Cardiac muscle cell (in vitro differentiated cells and primary cell): ENCODE data around the gene ZNF23. TPM values are rescaled to one million over a fixed set of nuclear protein-coding genes. Genes with fewer than 3 reads are reported as not detected.

Experiments used
- DNase-seq, 2 donors: peaks; one replicate each; pipeline versions ENCODE4 v3.0.0 to v3.0.0-alpha.2; 2010 to 2017; ENCODE audit warnings: low read depth in 1 of 2, low spot score in 1 of 2
- H3K27ac ChIP-seq: fragments of 200-600 bp; sonication (generic); 2 replicates; pipeline ENCODE4 v1.5.1; 2016
- H3K27me3 ChIP-seq: fragments of 200-600 bp; sonication (generic); 2 replicates; pipeline ENCODE4 v1.6.0; 2016; ENCODE audit warnings: control low read depth
- H3K36me3 ChIP-seq: fragments of 200-600 bp; sonication (generic); 2 replicates; pipeline ENCODE4 v1.5.1; 2016; ENCODE audit warnings: control low read depth
- H3K4me1 ChIP-seq: fragments of 200-600 bp; sonication (generic); 2 replicates; pipeline ENCODE4 v1.8.1; 2017; ENCODE audit warnings: low read depth, mild to moderate bottlenecking, mixed run types
- H3K4me3 ChIP-seq: fragments of 200-600 bp; sonication (generic); 2 replicates; pipeline ENCODE4 v1.5.1; 2016; ENCODE audit warnings: mild to moderate bottlenecking
- H3K9me3 ChIP-seq: fragments of 200-600 bp; sonication (generic); 2 replicates; pipeline ENCODE4 v1.5.1; 2017; ENCODE audit warnings: low read depth, mild to moderate bottlenecking, control low read depth
- CTCF ChIP-seq: IDR thresholded peaks from 2 replicates; pipeline ENCODE4 v1.5.1; 2012; ENCODE audit warnings: low read depth, mild to moderate bottlenecking, low read length
- polyA plus RNA-seq: library from polyadenylated mRNA; unstranded; fragments of >200 nt; fragmentation: Nextera tagmentation; extraction: Ambion mirVana; gene quantifications from 2 replicates; pipeline ENCODE4 v1.2.1, GENCODE V29; 2016
- total RNA-seq: library from RNA; depleted of rRNA; stranded (reverse); fragments of >200 nt; gene quantifications from 2 replicates; pipeline ENCODE4 v1.2.3, GENCODE V29; 2016

ZNF23 gene
- total and polyA plus RNA-seq, 2 experiments from 2014 or later, result 8.0 to 8.5 TPM

GRCh38 chr16:71406724-71407123 lies 55.3 kb downstream of the ZNF23 start:
- Histone ChIP-seq H3K27me3 (no peaks in the 10 kb centered on the region), H3K36me3 (no peaks in the 10 kb centered on the region), H3K4me1 (peaks cover 7% of the 10 kb centered on the region), H3K4me3 (no peak overlapping the region), H3K27ac (no peak overlapping the region), H3K9me3 (no peaks in the 10 kb centered on the region)
- no peak for DNase-seq
- no peak for TF ChIP-seq CTCF

- no peak for TF ChIP-seq CTCF
Measured at GRCh38 chr16:71406316-71406715, 55.7 kb downstream of the ZNF23 start.

GRCh38 chr16:71404364-71404763 lies 57.7 kb downstream of the ZNF23 start:
- TF ChIP-seq CTCF, result no peak
- no peak for DNase-seq
- Histone ChIP-seq H3K27ac (no peak overlapping the region), H3K9me3 (no peaks in the 10 kb centered on the region), H3K36me3 (no peaks in the 10 kb centered on the region), H3K27me3 (no peaks in the 10 kb centered on the region), H3K4me3 (no peak overlapping the region), H3K4me1 (peaks cover 7% of the 10 kb centered on the region)

More at GRCh38 chr16:71406316-71406715, 55.7 kb downstream of the ZNF23 start:
- no peaks in the 10 kb centered on the region for H3K27me3 ChIP-seq
- no peak for DNase-seq
- peaks cover 7% of the 10 kb centered on the region for H3K4me1 ChIP-seq
- H3K4me3 ChIP-seq, result no peak overlapping the region
- no peaks in the 10 kb centered on the region for H3K36me3 ChIP-seq
- H3K9me3 ChIP-seq, result no peaks in the 10 kb centered on the region
- H3K27ac ChIP-seq, result no peak overlapping the region

- Histone ChIP-seq H3K4me3 (no peak overlapping the region), H3K9me3 (no peaks in the 10 kb centered on the region), H3K27me3 (no peaks in the 10 kb centered on the region), H3K36me3 (no peaks in the 10 kb centered on the region), H3K4me1 (no peaks in the 10 kb centered on the region), H3K27ac (no peak overlapping the region)
- DNase-seq, result no peak
- no peak for TF ChIP-seq CTCF
Measured at GRCh38 chr16:71402674-71403073, 59.4 kb downstream of the ZNF23 start.

- DNase-seq, result no peak
- no peaks in the 10 kb centered on the region for H3K36me3 ChIP-seq
- H3K4me1 ChIP-seq, result no peaks in the 10 kb centered on the region
- H3K27ac ChIP-seq, result no peak overlapping the region
- no peak overlapping the region for H3K4me3 ChIP-seq
- H3K9me3 ChIP-seq, result no peaks in the 10 kb centered on the region
- no peaks in the 10 kb centered on the region for H3K27me3 ChIP-seq
- TF ChIP-seq CTCF, result no peak
Measured at GRCh38 chr16:71402007-71402406, 60.0 kb downstream of the ZNF23 start.
